Measurements from ENCODE around the gene CYP1A2. TPM values are rescaled to one million over a fixed set of nuclear protein-coding genes. Genes with fewer than 3 reads are reported as not detected.

Gene CYP1A2
- total RNA-seq, 1 experiment from 2014 or later, result not detected

DNA sequence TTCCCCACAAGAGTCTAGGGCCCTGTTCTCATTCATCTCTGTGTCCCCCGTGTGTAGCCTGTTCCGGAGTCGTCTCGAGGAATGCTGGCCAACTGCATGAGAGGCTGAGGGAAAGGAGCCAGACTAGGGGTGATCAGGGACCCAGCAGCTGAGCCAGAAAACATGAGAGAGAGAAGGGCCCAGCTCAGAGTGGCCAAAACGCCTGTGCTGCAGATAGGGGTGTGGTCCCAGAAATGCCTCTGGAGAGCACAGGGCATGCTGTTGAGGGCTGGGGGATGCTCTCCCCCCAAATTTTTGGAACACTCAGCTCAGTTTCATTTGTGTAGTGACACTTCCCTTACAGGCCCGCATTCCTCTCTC, 14.1 kb downstream of the CYP1A2 start:
- Histone ChIP-seq H3K27me3 (peaks cover 19% of the 10 kb centered on the region), H3K36me3 (no peaks in the 10 kb centered on the region), H3K4me1 (no peaks in the 10 kb centered on the region), H3K4me3 (no peak overlapping the region), H3K9me3 (replicated peaks) (no peaks in the 10 kb centered on the region), H3K27ac (no peak overlapping the region)
- no peak for DNase-seq

DNA sequence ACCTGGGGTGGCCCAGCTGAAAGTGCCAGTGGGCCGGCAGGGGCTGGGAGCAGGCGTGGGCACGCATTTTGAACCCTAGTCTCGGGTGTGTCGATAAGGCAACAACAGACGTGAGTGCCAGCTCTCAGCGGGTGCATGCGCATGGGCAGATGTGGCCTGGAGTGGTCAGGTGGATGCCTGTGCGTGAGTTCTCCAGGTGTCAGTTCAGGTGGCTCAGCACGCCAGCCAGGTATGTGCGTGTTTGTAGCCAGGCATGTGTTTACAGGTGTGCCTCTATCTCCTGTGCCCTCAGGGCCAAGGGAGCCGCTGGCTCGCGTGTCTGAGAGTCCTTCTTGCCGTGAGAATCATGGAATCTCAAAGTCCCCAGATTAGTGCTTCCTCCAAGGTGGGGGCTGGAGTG, 14.8 kb downstream of the CYP1A2 start:
- Histone ChIP-seq H3K27me3 (peaks cover 19% of the 10 kb centered on the region), H3K4me3 (no peak overlapping the region), H3K9me3 (replicated peaks) (no peaks in the 10 kb centered on the region), H3K27ac (no peak overlapping the region), H3K36me3 (no peaks in the 10 kb centered on the region), H3K4me1 (no peaks in the 10 kb centered on the region)
- no peak for DNase-seq

- H3K27me3 ChIP-seq, result peaks cover 9% of the 10 kb centered on the region
- no peak for DNase-seq
- no peak overlapping the region for H3K27ac ChIP-seq
Observed at GRCh38 chr15:74767167-74768098, 18.8 kb downstream of the CYP1A2 start.

DNA sequence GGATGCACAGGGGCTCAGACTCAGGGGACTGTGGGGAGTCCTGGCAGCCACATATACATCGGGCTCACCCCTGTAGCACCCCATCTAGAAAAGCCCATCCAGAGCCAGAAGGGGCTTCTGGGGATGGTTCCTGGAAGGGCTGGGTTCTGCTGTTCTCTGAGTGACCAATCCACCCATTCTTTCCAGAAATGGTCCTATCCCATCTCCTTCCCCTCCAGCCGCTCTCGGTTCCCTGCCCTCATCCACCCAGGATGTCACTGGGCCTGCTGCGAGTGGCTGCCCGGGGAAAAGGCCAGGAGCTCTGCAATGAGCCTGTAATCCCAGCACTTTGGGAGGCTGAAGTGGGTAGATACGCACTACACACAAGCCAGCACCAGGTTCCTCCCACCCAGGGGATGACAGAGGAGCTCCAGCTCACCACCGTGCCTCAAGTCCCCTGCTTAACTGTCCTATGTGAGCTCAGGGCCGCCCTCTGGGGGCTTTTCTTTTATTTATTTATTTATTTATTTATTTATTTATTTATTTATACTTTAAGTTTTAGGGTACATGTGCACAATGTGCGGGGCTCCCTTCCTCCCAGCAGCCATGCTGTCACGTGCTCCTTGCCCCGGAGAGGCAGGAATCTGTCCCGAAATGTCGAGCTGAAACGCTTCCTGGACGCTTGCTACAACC, 19.6 kb downstream of the CYP1A2 start:
- H3K9me3 ChIP-seq (replicated peaks), result no peaks in the 10 kb centered on the region
- no peak overlapping the region for H3K27ac ChIP-seq
- no peaks in the 10 kb centered on the region for H3K36me3 ChIP-seq
- no peak for DNase-seq
- H3K27me3 ChIP-seq, result peaks cover 7% of the 10 kb centered on the region
- peaks cover 3% of the 10 kb centered on the region; the same call in 1 of the 2 replicates for H3K4me1 ChIP-seq
- no peak overlapping the region; the same call in 1 of the 2 replicates for H3K4me3 ChIP-seq

More at GRCh38 chr15:74767167-74768098, 18.8 kb downstream of the CYP1A2 start:
- H3K9me3 ChIP-seq (replicated peaks), result no peaks in the 10 kb centered on the region
- peaks cover 3% of the 10 kb centered on the region; the same call in 1 of the 2 replicates for H3K4me1 ChIP-seq
- H3K36me3 ChIP-seq, result no peaks in the 10 kb centered on the region
- H3K4me3 ChIP-seq, result no peak overlapping the region

- peaks cover 3% of the 10 kb centered on the region; the same call in 1 of the 2 replicates for H3K4me1 ChIP-seq
- H3K27ac ChIP-seq, result no peak overlapping the region
- H3K9me3 ChIP-seq (replicated peaks), result no peaks in the 10 kb centered on the region
- DNase-seq, result peak; percentile 65 to 76
- H3K4me3 ChIP-seq, result no peak overlapping the region; the same call in 1 of the 2 replicates
- peaks cover under 1% of the 10 kb centered on the region; the same call in 1 of the 2 replicates for H3K27me3 ChIP-seq
- no peaks in the 10 kb centered on the region for H3K36me3 ChIP-seq
Observed at GRCh38 chr15:74768771-74769342, 20.2 kb downstream of the CYP1A2 start.

DNA sequence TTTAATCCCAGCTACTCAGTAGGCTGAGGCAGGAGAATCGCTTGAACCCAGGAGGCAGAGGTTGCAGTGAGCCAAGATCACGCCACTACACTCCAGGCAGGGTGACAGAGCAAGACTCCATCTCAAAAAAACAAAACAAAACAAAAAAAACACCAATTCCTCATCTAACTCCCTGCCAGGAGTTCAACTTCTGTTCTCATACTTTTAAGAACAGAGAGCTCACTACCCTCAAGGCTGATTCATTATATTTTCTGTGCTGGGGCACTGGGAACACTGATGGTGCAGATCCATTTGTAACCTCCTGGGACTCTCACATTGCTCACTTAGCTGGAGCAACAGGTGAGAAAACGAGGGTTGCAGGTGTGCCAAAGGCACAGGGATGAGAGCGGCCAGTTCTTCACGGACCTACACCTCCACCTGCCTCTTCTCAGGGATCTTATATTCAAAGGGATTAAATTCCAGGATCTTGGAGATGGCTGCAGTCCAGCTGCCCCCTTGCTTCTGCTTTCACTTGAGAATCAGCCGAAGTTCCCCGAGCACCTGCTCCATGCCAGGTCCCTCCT, 20.9 kb downstream of the CYP1A2 start:
- Histone ChIP-seq H3K9me3 (replicated peaks) (no peaks in the 10 kb centered on the region), H3K27ac (no peak overlapping the region), H3K36me3 (no peaks in the 10 kb centered on the region), H3K27me3 (no peaks in the 10 kb centered on the region), H3K4me1 (peaks cover 3% of the 10 kb centered on the region; the same call in 1 of the 2 replicates), H3K4me3 (no peak overlapping the region)
- DNase-seq, result no peak

- no peaks in the 10 kb centered on the region for H3K27me3 ChIP-seq
- DNase-seq, result no peak
- no peaks in the 10 kb centered on the region for H3K9me3 ChIP-seq (replicated peaks)
- H3K4me3 ChIP-seq, result no peak overlapping the region
- peaks cover 3% of the 10 kb centered on the region; the same call in 1 of the 2 replicates for H3K4me1 ChIP-seq
- no peak overlapping the region for H3K27ac ChIP-seq
- H3K36me3 ChIP-seq, result no peaks in the 10 kb centered on the region
Observed at GRCh38 chr15:74770211-74770903, 21.7 kb downstream of the CYP1A2 start.

GRCh38 chr15:74773329-74773728, 24.7 kb downstream of the CYP1A2 start:
- Histone ChIP-seq H3K27ac (no peak overlapping the region), H3K4me3 (no peak overlapping the region), H3K4me1 (peaks cover 22% of the 10 kb centered on the region), H3K36me3 (no peaks in the 10 kb centered on the region), H3K9me3 (replicated peaks) (no peaks in the 10 kb centered on the region), H3K27me3 (no peaks in the 10 kb centered on the region)
- no peak for DNase-seq

DNA sequence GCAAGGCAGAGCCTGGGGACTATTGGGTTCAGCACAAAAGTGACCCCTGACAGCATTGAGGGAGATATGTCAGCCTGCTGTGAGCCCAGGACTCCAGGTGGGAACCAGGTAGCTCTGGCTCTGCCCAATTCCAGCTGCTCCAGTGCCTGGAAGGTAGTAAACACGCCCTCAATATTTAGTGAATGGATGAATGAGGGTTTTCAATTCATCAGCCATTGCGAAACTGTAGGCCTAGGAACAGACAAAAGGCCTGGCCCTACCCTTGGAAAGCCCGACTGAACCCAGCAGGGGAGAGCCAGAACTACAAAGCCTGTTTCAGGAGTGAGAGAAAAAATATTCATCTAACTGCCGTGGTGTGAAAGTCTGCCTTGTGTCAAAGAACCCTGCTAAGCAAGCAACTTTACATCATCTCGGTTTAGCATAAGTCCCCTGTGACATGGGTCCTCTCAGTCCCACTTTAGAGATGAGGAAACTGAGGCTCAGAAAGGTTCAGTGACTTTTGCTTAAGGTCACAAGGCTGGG, 25.1 kb downstream of the CYP1A2 start:
- Histone ChIP-seq H3K9me3 (replicated peaks) (no peaks in the 10 kb centered on the region), H3K27ac (no peak overlapping the region), H3K36me3 (no peaks in the 10 kb centered on the region), H3K27me3 (no peaks in the 10 kb centered on the region), H3K4me1 (peaks cover 22% of the 10 kb centered on the region), H3K4me3 (no peak overlapping the region)
- DNase-seq, result no peak

DNA sequence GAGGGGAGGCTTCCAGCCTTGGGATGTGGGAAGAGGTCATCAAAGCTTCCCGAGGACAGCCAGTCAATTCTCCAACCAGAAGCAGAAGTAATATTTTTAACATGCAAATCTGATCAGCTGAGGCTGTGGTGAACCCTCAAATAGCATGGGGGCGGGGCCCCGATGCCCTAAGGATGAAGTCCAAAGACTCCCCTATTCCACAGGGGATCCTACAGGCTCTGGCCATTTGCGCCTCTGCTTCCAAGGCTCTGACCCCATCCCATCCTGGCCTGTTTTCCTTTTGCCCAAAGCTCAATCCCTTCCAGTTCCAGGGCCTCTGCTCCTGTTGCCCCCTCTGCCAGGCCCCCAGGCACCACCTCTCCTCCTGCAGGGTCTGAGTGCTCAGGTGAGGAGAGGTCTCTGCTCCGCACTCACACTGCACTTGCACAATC, 26.5 kb downstream of the CYP1A2 start:
- DNase-seq, result no peak
- Histone ChIP-seq H3K4me1 (peaks cover 27% of the 10 kb centered on the region), H3K4me3 (no peak overlapping the region), H3K27ac (no peak overlapping the region), H3K36me3 (no peaks in the 10 kb centered on the region), H3K9me3 (replicated peaks) (no peaks in the 10 kb centered on the region), H3K27me3 (no peaks in the 10 kb centered on the region)

GRCh38 chr15:74775894-74776293, 27.2 kb downstream of the CYP1A2 start:
- Histone ChIP-seq H3K27me3 (no peaks in the 10 kb centered on the region), H3K4me3 (no peak overlapping the region), H3K27ac (no peak overlapping the region), H3K4me1 (peaks cover 34% of the 10 kb centered on the region), H3K36me3 (no peaks in the 10 kb centered on the region), H3K9me3 (replicated peaks) (no peaks in the 10 kb centered on the region)
- no peak for DNase-seq

- Histone ChIP-seq H3K27me3 (no peaks in the 10 kb centered on the region), H3K27ac (no peak overlapping the region), H3K4me1 (peaks cover 39% of the 10 kb centered on the region), H3K4me3 (no peak overlapping the region), H3K36me3 (no peaks in the 10 kb centered on the region), H3K9me3 (replicated peaks) (no peaks in the 10 kb centered on the region)
- peak; percentile 79 to 87 for DNase-seq
Observed at GRCh38 chr15:74776821-74777768, 28.4 kb downstream of the CYP1A2 start.

Measured in SJCRH30 (cell line).